Activated CD4-positive, alpha-beta T cell treated with anti-CD3 and anti-CD28 coated beads for 36 hours (primary cell): ENCODE measurements around the gene TPD52L3. TPM values are rescaled to one million over a fixed set of nuclear protein-coding genes. Genes with fewer than 3 reads are reported as not detected.

ENCODE experiments used
- ATAC-seq: fragments of 200-7000 bp; cut with Tn5 transposase; one replicate; pipeline ENCODE4 v1.10.0; 2021; ENCODE audit warnings: mild to moderate bottlenecking, moderate library complexity
- CTCF ChIA-PET: fragments of 350-600 bp; sonication (Branson Sonifier 250); formaldehyde crosslinking; loops from one replicate; lab custom pipeline; 2021; ENCODE audit warnings: antibody characterized with exemption; lab: Charles Lee
- POLR2A ChIA-PET: fragments of 350-600 bp; sonication (Branson Sonifier 250); formaldehyde crosslinking; loops from one replicate; lab custom pipeline; 2021; ENCODE audit warnings: antibody characterized with exemption, inconsistent platforms; lab: Charles Lee
- DNase-seq: peaks from one replicate; pipeline ENCODE4 v3.0.0-alpha.2; 2020
- H3K27ac Mint-ChIP-seq: one replicate; pipeline ENCODE4 v1.8.0; 2021; ENCODE audit warnings: mixed read lengths
- H3K27me3 Mint-ChIP-seq: one replicate; pipeline ENCODE4 v1.8.0; 2021; ENCODE audit warnings: mixed read lengths
- H3K36me3 Mint-ChIP-seq: one replicate; pipeline ENCODE4 v1.8.0; 2021; ENCODE audit warnings: low read depth, mixed read lengths
- H3K4me1 Mint-ChIP-seq: one replicate; pipeline ENCODE4 v1.8.0; 2021; ENCODE audit warnings: mixed read lengths
- H3K4me3 Mint-ChIP-seq: one replicate; pipeline ENCODE4 v1.8.0; 2021; ENCODE audit warnings: mild to moderate bottlenecking, moderate library complexity, mixed read lengths
- H3K9me3 Mint-ChIP-seq: one replicate; pipeline ENCODE4 v1.8.0; 2021; ENCODE audit warnings: low read depth, mixed read lengths
- intact Hi-C, 2 experiments: fragments of 100-400 bp; cut with DNase I in 1 of 2; cut with micrococcal nuclease in 1 of 2; formaldehyde crosslinking; loops; one replicate each; pipeline versions ENCODE4 v1.14.2 to v1.15.1; 2022 to 2024; cut with DNase I, micrococcal nuclease
- total RNA-seq, 2 experiments: library from RNA; stranded (reverse); gene quantifications; one replicate each; pipeline ENCODE4 v1.2.3, GENCODE V29; 2021

The TPD52L3 gene
- total RNA-seq, result not detected

GRCh38 chr9:6328103-6328502 is at the start of gene TPD52L3:
Gene TPD52L3, plus strand, starts transcription at chr9:6328375. Its CDS starts 221 bp downstream, at chr9:6328596.
- H3K4me3 Mint-ChIP-seq, result no peak within 1 kb of the TSS
- no peaks in the 10 kb centered on the region for H3K4me1 Mint-ChIP-seq
- H3K27me3 Mint-ChIP-seq, result peaks cover 22% of the 10 kb centered on the region
- CTCF ChIA-PET, result no interaction called here
- POLR2A ChIA-PET, result no interaction called here
- DNase-seq (no peak), ATAC-seq (no peak)
- peaks cover 3% of the 10 kb centered on the region for H3K9me3 Mint-ChIP-seq
- H3K27ac Mint-ChIP-seq, result no peak within 1 kb of the TSS
- intact Hi-C loops, result no loop called here
- H3K36me3 Mint-ChIP-seq, result peaks cover 2% of the 10 kb centered on the region

DNA sequence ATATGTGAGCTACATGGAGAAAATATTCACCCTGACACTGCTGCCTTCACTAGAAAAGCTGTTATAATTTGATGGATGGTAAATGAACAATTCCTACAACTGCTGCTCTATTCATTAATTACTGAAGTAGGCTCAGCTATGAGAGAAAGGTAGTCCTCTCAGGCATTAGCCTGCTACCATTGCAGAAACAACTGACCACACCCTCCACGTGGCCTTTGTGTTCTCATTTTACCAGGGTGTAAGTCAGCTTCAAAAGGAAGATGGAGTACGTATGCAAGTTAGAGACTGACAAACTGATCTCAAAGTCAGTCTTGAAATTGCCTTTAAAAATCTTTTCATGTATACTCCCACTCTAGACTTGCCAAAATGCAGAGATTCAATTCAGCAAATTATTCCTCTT is 26.3 kb upstream of the TPD52L3 start:
- ATAC-seq, result no peak
- H3K27ac Mint-ChIP-seq, result no peak overlapping the region

GRCh38 chr9:6302417-6302816 is 25.8 kb upstream of the TPD52L3 start:
- no peaks in the 10 kb centered on the region for H3K9me3 Mint-ChIP-seq
- peaks cover 17% of the 10 kb centered on the region for H3K27me3 Mint-ChIP-seq
- no peaks in the 10 kb centered on the region for H3K36me3 Mint-ChIP-seq
- H3K27ac Mint-ChIP-seq, result no peak overlapping the region
- ChIA-PET POLR2A (no interaction called here), CTCF (no interaction called here)
- no peak overlapping the region for H3K4me3 Mint-ChIP-seq
- no peak for ATAC-seq
- intact Hi-C loops, result loop anchor here in 1 of 2 experiments (10.0 kb wide), 1 partner anchor 108 kb away; no protein-coding TSS in a partner anchor
- no peak for DNase-seq
- no peaks in the 10 kb centered on the region for H3K4me1 Mint-ChIP-seq

More for the DNA sequence above, 26.3 kb upstream of the TPD52L3 start:
- no peaks in the 10 kb centered on the region for H3K36me3 Mint-ChIP-seq
- H3K27me3 Mint-ChIP-seq, result peaks cover 15% of the 10 kb centered on the region
- H3K4me1 Mint-ChIP-seq, result no peaks in the 10 kb centered on the region
- no peak overlapping the region for H3K4me3 Mint-ChIP-seq
- CTCF ChIA-PET, result interaction anchor here (0.7 kb wide), 1 partner anchor 103 kb away, joined by 3 read pairs; no protein-coding TSS in a partner anchor
- intact Hi-C loops, result loop anchor here in 1 of 2 experiments (10.0 kb wide), 1 partner anchor 107 kb away; no protein-coding TSS in a partner anchor
- H3K9me3 Mint-ChIP-seq, result no peaks in the 10 kb centered on the region
- no peak for DNase-seq
- POLR2A ChIA-PET, result no interaction called here

DNA sequence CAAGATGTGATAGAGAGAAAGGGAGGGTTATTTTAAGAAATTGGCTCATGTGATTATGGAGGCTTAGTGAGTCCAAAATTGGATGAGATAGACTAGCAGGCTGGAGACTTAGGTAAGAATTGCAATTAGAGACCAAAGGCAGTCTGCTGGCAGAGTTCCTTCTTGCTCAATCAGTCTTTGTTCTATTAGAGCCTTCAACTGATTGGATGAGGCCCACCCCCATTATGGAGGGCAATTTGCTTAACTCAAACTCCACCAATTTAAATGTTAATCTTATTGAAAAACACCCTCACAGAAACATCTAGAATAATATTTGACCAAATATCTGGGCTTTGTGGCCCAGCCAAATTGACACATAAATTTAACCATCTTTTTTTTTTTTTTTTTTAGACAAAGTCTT is 23.9 kb upstream of the TPD52L3 start:
- no peaks in the 10 kb centered on the region for H3K9me3 Mint-ChIP-seq
- H3K27me3 Mint-ChIP-seq, result peaks cover 16% of the 10 kb centered on the region
- POLR2A ChIA-PET, result no interaction called here
- intact Hi-C loops, result loop anchor here in 1 of 2 experiments (10.0 kb wide), 1 partner anchor 109 kb away; no protein-coding TSS in a partner anchor
- ATAC-seq (no peak), DNase-seq (no peak)
- no peaks in the 10 kb centered on the region for H3K4me1 Mint-ChIP-seq
- no peak overlapping the region for H3K27ac Mint-ChIP-seq
- no peak overlapping the region for H3K4me3 Mint-ChIP-seq
- no peaks in the 10 kb centered on the region for H3K36me3 Mint-ChIP-seq
- CTCF ChIA-PET, result interaction anchor here (0.6 to 0.7 kb wide), 2 partner anchors 211 to 1303 kb away, joined by 3 to 4 read pairs; no protein-coding TSS in a partner anchor

GRCh38 chr9:6305954-6306563 is 22.1 kb upstream of the TPD52L3 start:
- POLR2A ChIA-PET, result no interaction called here

GRCh38 chr9:6307551-6308096 is 20.6 kb upstream of the TPD52L3 start:
- ATAC-seq, result no peak
- Mint-ChIP-seq H3K4me1 (no peaks in the 10 kb centered on the region), H3K27ac (no peak overlapping the region), H3K36me3 (no peaks in the 10 kb centered on the region), H3K9me3 (no peaks in the 10 kb centered on the region), H3K27me3 (peaks cover 13% of the 10 kb centered on the region), H3K4me3 (no peak overlapping the region)
- DNase-seq, result no peak
- CTCF ChIA-PET, result interaction anchor here (0.6 to 2.5 kb wide), 2 partner anchors 222 to 253 kb away, joined by 3 to 32 read pairs; no protein-coding TSS in a partner anchor
- intact Hi-C loops, result loop anchor here in 1 of 2 experiments (5.0 to 10.0 kb wide), 2 partner anchors 113 to 420 kb away; no protein-coding TSS in a partner anchor
- POLR2A ChIA-PET, result no interaction called here

More at GRCh38 chr9:6305954-6306563, 22.1 kb upstream of the TPD52L3 start:
- DNase-seq, result no peak
- no peak overlapping the region for H3K4me3 Mint-ChIP-seq
- no peaks in the 10 kb centered on the region for H3K4me1 Mint-ChIP-seq
- ATAC-seq, result no peak
- peaks cover 13% of the 10 kb centered on the region for H3K27me3 Mint-ChIP-seq
- H3K9me3 Mint-ChIP-seq, result no peaks in the 10 kb centered on the region
- CTCF ChIA-PET, result interaction anchor here (0.6 to 2.5 kb wide), 23 partner anchors 9 to 706 kb away, joined by 3 to 32 read pairs (median 3); partner anchors contain the start of gene UHRF2
- intact Hi-C loops, result loop anchor here (1.0 to 10.0 kb wide), 6 partner anchors 109 to 420 kb away; no protein-coding TSS in a partner anchor
- no peaks in the 10 kb centered on the region for H3K36me3 Mint-ChIP-seq
- no peak overlapping the region for H3K27ac Mint-ChIP-seq

GRCh38 chr9:6330958-6331634 is 2.9 kb downstream of the TPD52L3 start:
- Mint-ChIP-seq H3K9me3 (peaks cover 14% of the 10 kb centered on the region), H3K36me3 (peaks cover 2% of the 10 kb centered on the region), H3K27me3 (peaks cover 25% of the 10 kb centered on the region), H3K27ac (no peak overlapping the region), H3K4me3 (no peak overlapping the region), H3K4me1 (no peaks in the 10 kb centered on the region)
- intact Hi-C loops, result no loop called here
- no peak for ATAC-seq
- DNase-seq, result no peak
- POLR2A ChIA-PET, result no interaction called here
- CTCF ChIA-PET, result interaction anchor here (0.6 to 1.0 kb wide), 2 partner anchors 25 to 464 kb away, joined by 3 to 6 read pairs; no protein-coding TSS in a partner anchor

DNA sequence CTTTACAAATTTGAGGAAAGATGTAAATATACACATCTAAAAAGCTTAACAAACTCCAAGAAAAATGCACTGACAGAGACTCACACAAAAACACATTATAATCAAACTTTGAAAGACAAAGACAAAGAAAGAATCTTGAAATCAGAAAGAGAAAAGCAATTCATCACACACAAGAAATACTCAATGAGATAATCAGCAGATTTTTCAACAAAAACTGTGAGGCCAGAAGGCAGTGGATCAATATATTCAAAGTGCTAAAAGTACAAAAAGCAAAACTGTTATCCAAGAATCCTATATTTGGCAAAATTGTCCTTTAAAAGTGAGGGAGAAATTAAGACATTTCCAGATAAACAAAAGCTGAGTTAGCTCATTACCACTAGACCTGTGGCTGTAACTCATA is 6.1 kb downstream of the TPD52L3 start:
- peaks cover 2% of the 10 kb centered on the region for H3K36me3 Mint-ChIP-seq
- H3K27ac Mint-ChIP-seq, result no peak overlapping the region
- H3K9me3 Mint-ChIP-seq, result peaks cover 16% of the 10 kb centered on the region
- H3K27me3 Mint-ChIP-seq, result peaks cover 36% of the 10 kb centered on the region
- ChIA-PET CTCF (interaction anchor here (0.5 to 1.4 kb wide), 2 partner anchors 280 to 539 kb away, joined by 3 read pairs; no protein-coding TSS in a partner anchor), POLR2A (no interaction called here)
- ATAC-seq (no peak), DNase-seq (no peak)
- intact Hi-C loops, result no loop called here
- H3K4me3 Mint-ChIP-seq, result no peak overlapping the region
- no peaks in the 10 kb centered on the region for H3K4me1 Mint-ChIP-seq

DNA sequence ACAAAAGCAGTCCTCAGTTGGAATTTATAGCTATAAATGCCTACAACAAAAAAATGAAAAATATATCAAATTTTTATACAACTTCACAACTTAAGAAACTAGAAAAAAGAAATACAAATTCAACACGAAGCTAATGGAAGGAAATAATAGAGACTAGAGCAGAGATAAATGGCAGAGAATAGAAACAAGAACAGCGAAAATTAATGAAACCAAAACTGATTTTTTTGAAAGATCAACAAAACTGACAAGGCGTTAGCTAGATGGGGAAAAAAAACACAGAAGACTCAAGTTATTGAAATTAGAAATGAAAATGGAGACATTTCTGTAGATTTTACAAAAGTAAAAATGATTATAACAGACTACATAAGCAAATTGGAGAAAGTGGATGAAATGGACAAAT is 20.6 kb downstream of the TPD52L3 start:
- H3K4me1 Mint-ChIP-seq, result no peaks in the 10 kb centered on the region
- ChIA-PET POLR2A (interaction anchor here (0.6 kb wide), 1 partner anchor 502 kb away, joined by 4 read pairs; no protein-coding TSS in a partner anchor), CTCF (interaction anchor here (0.6 to 1.6 kb wide), 4 partner anchors 140 to 218 kb away, joined by 3 to 5 read pairs (median 3); no protein-coding TSS in a partner anchor)
- H3K36me3 Mint-ChIP-seq, result no peaks in the 10 kb centered on the region
- H3K4me3 Mint-ChIP-seq, result no peak overlapping the region
- intact Hi-C loops, result no loop called here
- ATAC-seq (no peak), DNase-seq (no peak)
- H3K27ac Mint-ChIP-seq, result no peak overlapping the region
- H3K9me3 Mint-ChIP-seq, result no peaks in the 10 kb centered on the region
- H3K27me3 Mint-ChIP-seq, result peaks cover 7% of the 10 kb centered on the region

- POLR2A ChIA-PET, result no interaction called here
- CTCF ChIA-PET, result interaction anchor here (1.3 kb wide), 1 partner anchor 136 kb away, joined by 3 read pairs; no protein-coding TSS in a partner anchor
- Mint-ChIP-seq H3K4me3 (no peak overlapping the region), H3K4me1 (peaks cover 18% of the 10 kb centered on the region), H3K27ac (no peak overlapping the region), H3K36me3 (no peaks in the 10 kb centered on the region), H3K27me3 (peaks cover 11% of the 10 kb centered on the region), H3K9me3 (no peaks in the 10 kb centered on the region)
- intact Hi-C loops, result loop anchor here (5.0 to 10.0 kb wide), 3 partner anchors 141 to 331 kb away; no protein-coding TSS in a partner anchor
- ATAC-seq (no peak), DNase-seq (no peak)
Measured at GRCh38 chr9:6351737-6352136, 23.6 kb downstream of the TPD52L3 start.
